HG02759 (cell line): ENCODE data around the gene RNLS.
"Not testable (repeated sequence)": the region's sequence is repeated elsewhere in the genome, so short reads cannot be mapped to it uniquely, and the experiment has no call there.

Source experiments
- ATAC-seq: cut with Tn5 transposase; IDR thresholded peaks from one replicate; pipeline ENCODE4 v1.9.1; 2021; ENCODE audit warnings: mild to moderate bottlenecking, moderate library complexity; ENCODE audit not compliant: unreplicated experiment

Gene RNLS

DNA sequence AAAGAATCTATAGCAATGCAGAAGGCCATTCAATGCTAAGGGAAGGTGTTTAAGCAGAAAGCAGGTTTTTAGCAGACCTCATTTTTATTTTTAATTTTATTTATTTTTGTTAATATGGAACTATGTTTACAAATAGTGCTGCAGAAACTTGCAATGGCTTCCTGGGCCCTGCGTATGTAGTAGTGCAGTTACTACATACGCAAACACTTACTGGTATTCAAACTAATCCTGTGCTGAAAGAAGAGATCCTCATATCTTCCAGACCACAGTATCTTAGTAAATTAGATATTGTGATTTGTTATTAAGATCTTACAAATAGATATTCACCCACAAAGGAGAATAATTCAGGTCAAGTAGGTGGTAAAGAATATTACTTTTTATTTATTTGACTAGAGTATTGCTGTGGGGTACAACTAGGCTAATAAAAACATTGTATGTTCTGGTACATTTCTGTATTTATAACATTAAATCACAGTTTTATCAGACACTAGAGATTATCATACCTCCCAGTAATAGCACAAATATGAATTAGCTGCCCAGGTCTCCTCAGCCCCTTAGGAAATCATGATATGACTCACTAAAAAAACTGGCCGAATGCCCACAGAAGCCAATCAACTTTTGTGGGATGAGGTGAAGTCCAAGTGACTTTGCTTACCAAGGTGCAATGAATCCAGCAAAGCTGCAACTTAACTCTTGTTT, 57.6 kb downstream of the RNLS start:
- ATAC-seq = no peak

DNA sequence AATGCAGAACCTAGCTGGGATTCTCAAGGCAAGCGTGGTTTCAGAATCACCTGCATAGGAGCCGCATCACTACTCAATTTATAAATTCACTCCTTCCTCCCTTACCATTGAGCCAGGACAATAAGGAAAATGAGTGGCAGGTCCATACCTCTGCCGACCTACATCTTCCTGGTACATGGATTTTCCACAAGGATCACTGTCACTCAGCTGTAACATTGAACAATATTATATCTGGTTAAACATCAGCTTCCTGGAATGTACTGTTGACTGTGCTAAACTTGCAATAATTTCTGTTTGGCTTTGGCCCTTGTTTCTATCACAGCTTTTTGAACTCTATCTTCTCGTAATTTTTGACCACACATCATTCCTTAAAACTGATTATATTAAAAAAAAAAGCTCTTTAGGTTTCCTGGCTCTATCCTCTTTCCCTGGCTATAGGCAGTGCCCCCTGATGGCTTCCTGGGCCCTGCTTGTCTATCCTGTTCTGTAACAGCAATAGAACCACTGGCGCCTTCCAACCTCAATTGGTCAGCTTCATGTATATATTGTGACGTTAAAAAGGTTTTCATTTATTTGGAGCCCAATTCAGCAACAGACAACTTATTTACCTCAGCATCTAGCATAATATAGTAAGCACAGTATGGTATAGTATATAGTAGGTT, 59.2 kb downstream of the RNLS start:
- no peak for ATAC-seq

DNA sequence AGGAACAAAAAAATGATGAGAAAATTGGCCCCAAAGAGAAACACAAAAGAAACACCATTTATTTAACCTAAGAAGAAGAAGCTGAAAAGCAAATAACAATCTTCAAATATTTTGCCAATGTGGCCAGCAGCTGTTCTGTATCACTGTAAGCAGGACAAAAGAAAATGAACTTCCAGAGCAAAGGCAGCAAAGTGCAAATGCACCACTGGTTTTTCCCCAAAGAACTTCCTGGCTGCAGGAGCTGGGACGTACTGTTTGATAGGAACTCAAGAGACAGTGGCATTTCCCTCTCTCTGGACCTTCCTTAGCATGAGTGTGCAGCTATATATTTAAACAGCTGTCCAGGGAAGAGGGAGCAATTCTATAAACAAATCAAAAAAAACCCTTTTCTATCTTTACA, 60.4 kb downstream of the RNLS start:
- ATAC-seq = no peak

DNA sequence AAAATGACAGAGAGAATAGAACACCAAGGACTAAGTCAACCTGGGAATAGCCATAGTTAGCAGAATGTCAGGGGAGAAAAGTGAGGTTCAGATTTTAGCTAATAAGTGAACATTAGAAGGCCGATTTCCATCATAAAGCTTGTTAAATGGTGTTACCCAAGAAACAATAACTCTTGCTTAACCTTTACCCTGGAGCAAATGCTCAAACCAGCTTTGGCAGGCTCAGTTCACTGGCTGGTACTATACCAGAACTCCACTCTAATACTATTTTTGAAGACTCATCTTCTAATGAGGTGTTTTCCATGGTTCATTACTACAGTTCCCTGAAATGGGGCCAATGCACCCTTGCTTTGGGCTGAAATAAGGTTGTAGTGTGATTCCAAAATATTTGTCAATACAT, 61.3 kb downstream of the RNLS start:
- ATAC-seq = no peak

DNA sequence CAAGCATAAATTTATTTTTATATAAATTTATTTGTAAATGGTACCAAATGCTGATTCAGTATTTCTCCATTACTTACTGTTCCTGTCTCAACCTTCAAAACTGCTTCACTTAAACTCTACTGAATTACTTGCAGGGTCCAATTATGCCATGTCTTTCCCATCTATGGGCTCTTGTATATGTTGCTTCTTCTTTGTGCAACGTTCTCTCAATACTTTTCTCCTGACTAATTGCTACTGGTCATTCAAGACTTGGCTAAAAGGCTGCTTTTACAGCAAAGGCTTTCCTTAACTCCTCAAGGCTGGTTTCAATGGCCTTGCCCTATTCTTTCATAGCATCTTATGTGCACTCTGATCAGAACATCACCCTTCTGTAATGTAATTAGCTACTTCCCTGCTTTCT, 67.9 kb downstream of the RNLS start:
- ATAC-seq = no peak

DNA sequence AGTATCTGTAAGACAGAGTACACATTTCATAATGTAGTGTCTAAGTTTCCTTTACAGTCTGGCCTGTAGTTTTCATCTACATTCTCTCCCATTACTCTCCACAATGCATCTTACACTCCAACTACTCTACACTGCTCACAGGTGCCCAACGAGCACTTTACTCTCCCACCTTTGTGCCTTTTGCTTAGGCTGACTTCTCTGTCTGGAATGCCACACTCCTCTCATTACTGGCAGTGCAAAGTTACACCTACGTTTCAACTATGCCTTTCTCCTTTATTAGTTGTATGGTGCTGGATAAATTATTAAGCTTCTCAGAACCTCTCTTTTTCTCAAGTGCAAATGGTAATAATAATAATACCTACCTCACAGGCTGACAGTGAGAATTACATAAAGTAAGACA, 70.5 kb downstream of the RNLS start:
- no peak for ATAC-seq

DNA sequence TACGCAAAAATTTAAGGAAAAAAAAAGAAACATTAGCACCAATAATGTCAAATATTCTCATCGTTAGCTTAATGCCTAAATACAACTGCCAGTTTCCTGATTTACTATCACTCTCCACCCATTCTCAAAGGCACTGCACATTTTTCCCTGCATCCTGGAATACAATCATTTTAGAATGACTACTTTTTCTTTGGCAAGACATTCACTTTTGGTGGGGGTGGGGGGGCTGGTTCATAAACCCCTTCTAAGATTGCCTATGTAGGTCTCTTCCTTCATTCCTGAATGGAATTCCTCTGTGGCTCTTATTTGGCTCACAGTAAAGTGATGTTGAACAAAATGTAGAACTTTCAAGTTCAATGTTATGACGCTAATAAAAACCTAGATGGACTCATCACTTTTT, 74.3 kb downstream of the RNLS start:
- ATAC-seq = no peak

DNA sequence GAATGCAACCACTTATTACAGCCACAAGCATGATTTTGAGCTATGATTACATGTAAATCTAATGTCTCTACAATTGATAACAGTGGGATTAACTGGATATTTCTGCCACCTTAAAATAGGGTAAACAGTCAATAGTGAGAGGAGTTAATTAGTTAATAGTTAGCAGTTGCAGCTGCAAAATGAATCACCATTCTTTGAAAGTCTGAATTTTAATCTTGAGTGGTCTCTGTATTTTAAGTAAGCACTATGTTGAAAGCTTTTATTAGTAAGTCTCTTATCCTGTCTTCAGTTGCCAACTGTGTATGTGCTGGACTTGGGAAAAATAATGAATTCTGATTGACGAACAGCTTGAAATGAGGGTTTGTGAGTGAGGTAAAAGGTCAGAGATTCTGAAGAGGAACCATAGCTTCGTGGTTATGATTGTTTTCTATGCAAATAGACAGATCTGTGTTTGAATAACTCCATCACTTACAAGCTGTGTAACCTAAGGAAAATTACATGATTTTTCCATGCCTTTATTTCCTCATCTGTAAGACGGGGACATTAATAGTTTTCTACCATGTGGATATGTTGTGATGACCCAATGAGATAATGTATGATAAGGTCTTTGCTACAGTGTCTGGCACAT, 75.2 kb downstream of the RNLS start:
- ATAC-seq = no peak

DNA sequence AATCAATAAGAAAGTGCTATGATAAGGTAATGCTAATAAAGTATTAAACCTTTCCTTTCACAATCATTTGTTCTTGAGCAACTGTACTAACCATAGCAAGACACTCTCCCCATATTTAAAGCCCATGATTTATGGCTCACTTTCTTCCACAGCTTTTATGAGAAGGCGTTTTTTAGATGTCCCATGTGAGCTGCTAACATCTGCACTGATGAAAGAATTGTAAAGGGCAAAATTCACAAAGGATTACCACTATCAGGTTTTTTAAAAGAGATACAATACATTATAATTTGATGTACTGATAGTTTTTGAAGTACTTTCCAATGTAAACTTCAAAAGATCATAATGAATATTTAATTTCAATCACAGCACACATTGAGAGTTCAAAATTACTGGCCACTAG, 75.7 kb downstream of the RNLS start:
- no peak for ATAC-seq

DNA sequence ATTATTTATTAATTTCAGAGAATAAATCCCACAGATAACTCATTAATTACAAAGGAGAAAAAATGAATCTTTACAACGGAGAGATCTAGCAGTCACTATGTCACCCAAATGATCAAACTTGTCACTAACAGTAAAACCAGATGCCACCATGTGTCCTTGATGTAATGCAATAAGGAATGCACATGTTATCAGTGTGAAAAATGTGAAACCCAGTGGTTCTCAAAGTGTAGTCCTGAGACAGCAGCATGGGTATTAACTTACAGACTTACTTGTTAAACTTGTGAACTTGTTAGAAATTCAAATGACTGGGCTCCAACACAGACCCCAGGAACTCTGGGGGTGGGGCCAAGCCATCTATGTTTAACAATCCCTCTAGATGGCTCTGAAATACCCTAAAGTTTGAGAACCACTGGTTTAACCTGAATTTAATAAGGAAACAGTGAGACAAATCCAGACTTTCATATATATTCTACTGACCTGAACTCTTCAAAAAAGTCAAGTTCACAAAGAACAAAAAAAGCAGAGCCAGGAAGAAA, 77.4 kb downstream of the RNLS start:
- ATAC-seq = no peak

DNA sequence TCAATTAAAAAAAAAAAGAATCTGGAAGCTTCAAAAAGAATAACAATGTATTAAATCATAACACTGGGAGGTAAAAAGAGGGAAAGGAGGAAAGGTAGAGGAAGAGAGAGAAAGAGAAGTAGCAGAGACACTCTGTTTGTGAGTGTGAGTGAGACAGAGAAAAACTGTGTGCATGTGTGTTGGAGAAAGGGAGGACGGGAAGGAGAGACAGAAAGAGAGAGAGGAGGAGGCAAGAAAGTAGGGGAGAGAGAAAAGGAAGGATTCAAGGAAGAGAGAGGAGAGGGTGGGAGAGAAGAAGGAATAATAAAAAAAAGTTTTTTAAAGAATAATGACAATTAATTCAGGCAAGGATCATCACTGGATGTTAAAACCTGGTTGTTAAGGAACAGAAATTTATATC, 77.9 kb downstream of the RNLS start:
- ATAC-seq = no peak

DNA sequence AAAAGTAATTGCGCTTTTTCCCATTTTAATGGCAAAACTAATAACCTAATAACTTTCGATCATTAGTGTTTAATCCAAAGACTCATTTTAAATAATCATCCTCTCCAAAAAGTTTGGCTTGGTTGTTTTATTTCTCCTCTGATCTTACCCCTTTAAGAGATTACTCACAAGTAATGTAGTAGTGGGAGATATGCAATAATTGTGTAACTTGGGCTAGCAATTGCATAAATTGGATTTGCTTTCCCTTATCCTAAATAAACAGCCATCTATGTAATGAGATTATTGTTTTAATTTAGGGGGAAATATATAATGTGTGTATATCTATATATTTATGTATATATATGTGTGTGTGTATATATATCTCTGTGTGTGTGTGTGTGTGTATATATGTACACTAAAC, 82.5 kb downstream of the RNLS start:
- no peak for ATAC-seq

DNA sequence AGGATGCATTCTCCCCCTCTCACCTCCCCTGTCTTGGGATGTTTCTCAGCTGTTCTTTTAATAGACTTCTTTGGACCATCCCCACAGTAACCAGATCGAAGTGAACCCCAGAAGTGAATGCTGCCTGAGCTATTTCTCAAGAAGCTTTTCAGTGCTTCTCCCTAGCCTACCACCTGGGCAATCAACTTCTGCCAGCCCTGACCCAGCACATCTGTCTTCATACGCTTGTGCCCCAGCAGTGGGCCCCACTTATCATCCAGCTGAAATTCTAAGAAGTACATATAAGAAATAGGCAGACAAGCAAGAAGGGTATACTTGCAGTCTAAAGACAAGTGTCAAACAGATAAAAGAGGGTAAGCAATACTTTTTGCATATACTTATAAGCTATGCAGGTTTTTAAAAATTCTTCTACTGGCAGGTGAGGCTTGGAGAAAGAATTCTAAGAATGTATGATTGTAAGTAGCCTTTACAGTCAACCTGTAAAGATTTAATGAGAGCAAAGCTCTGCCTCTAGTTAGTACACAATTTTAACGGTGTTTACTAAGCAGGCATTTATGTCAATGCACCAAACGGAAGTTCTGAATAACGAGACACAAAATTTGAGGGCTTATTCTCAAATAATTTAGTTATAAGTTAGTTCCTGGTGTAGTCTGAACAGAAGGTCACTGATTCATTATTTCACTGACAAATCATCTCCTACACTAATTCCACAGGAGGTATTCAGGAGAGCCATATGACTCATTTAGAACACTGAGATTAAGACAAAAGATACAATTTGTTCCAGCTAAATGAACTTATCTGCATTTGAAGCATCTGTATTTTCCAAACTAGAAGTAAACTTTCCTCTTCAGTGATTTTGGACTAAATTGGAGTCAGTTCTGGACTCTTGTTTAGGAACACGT, 83.3 kb downstream of the RNLS start:
- no peak for ATAC-seq

DNA sequence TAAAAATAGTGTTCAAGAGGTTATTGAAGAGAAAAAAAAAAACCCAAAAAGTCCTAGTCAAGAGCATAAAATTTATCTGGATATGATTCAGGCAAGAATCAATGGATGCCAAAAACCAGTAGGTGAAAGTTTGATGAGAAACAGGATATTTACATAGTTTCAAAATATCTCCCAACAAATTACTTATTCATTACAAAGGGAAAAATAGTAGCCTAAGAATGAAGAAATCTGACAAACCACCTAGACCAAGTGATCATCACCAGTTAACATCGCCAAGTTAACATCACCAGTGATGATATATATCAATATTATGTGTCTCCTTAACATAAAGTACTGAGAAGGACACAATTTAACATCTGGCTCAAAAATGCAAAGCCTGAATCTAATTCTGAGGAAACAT, 85.2 kb downstream of the RNLS start:
- no peak for ATAC-seq

DNA sequence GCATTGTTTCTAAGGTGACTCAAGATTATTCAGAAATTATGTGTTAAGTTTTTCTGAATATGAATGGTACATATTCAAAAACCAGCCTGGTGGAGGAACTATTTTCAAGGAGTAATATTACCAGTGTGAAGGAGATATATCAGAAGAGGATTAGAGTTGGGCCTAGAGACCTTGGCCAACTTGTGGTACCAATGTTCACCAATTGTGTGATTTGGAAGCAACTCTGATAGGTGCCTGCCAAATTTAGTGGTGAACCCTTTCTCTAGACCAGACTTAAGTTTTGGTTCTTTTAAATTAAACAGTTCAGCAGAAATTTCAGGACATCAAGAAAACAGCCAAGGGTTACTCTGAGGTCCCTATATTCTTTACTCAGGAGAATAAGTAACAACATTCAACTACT, 88.6 kb downstream of the RNLS start:
- no peak for ATAC-seq

DNA sequence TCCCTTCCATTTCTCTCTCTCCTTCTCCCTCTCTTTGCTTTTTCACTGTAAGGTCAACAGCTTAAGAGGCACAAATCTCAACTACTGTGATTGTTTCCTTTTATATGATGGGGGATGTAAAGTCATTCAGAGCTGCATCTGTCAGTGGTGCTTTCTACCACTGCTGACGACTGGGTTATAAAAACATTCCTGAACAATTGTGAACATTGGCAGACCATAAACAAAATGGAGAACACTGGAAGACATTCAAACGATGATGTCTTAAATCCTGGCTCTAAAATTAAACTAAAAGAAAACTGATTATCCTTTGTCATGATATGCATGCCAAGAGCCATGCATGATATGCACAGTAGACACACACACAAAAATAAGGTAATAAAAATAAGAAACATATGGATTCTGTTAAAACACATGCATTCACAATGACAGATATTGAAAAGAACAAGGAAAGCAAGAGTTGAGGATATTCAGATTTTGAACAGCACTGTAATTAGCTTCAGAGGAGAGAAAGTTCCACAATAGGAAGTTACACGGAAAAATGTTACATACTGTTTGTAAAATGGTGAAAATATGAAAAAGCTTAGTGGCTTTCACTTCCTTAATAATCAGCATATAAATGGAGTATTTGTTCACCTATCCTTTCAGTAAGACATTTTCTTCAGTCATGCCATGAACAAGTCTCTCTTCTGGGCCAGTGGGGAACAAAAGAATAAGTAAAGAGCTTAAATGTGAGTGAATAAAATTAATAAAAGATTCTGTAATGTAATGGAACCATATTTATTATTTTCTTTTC, 89.2 kb downstream of the RNLS start:
- no peak for ATAC-seq

DNA sequence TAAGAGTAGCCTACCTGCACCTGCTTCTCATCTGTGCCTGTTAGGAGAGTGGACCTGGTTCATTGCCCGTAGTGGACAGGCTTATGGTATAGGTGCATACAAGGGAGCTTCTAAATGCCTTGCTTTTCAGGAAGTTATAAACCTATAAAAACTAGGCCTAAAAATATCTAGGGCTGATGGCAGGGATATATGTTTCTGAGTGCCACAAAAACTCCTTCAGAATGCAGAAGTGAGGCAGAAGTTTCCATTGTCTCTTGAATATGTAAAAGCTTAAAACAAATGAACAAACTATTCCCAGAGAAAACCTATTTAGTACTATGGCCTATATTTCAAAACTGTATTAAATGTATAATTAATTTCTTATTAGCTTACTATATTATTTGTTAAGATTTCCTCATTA, 91.8 kb downstream of the RNLS start:
- ATAC-seq = no peak

DNA sequence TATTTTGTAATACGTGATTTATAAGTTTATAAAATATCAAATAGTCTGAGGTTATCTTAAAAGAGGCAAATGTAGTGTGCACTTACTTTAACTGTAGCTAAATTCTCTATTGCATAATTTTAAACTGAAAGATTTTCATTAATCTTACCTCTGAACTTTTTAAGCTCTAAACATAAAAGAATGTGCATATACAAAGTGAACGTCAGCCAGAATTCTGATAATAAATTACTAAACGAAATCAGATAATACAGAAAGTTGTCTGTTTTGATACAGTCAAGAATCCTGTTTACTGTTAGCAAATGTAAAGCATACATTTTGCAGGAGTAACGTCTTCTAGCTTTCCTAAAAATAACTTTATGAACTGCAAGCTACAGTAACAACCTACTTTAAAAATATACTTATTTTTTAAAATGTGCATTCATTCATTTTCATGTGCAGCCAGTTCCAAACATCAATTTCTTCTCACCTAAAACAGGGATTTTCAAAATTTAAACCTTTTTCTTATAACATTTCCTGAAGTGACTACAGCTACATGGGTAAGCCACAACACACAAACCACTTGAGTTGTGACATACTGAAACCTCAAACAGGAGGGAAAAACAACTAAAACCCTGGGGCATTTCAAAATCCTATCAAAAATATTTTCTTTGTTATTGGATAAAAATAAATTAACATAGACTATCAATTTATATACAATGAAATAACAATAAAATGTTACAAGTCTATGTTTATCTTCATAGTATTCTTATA, 92.7 kb downstream of the RNLS start:
- no peak for ATAC-seq

DNA sequence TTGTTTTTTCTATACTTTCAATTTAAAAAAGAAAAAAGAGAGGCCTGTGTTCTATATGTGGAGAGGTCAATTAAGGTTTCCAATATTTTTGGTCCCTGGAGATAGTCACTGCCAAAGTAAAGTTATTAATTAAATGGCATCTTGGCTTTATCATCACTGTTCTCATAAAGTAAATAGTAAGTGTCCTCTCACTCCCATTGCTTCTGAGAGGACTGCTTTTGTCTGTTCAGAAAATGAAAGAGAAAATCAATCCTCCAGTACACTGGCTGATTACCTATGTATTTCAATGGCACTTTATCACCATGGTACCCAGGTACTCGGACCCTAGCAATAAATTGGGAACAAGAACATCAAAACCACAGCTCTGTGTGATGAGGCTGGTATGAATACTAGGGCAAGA, 94.0 kb downstream of the RNLS start:
- ATAC-seq = no peak

DNA sequence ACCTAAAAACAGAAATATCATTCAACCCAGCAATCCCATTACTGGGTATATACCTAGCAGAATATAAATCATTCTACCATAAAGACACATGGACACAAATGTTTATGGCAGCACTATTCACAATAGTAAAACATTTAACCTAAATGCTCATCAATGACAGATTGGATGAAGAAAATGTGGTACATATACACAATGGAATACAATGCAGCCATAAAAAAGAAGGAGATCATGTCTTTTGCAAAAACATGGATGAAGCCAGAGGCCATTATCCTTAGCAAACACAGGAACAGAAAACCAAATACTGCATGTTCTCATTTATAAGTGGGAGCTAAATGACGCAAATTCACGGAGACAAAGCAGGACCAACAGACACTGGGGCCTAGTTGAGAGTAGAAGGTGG, 96.3 kb downstream of the RNLS start:
- not testable (repeated sequence) for ATAC-seq
